ENCODE measurements around the gene BCAS3.

DNA sequence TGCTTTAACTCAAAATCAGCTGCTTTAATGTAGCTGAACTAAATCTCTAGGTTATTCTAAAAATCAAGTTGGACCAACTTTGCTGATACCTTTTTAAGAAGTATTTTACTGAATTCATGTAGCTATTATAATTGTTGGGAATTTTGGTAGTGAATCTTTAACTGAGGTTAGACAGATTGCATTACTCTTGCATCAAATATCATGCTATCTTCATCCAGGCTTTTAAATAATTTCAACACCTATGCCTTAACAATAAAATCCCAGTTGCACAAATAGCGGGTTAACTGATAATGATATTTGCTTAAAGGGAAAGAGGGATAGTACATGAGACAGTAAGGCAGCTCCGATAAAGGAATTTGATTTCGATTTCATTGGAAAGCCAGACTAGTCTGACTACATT, 480.7 kb downstream of the BCAS3 start:
- TF ChIP-seq, protein P1, sequence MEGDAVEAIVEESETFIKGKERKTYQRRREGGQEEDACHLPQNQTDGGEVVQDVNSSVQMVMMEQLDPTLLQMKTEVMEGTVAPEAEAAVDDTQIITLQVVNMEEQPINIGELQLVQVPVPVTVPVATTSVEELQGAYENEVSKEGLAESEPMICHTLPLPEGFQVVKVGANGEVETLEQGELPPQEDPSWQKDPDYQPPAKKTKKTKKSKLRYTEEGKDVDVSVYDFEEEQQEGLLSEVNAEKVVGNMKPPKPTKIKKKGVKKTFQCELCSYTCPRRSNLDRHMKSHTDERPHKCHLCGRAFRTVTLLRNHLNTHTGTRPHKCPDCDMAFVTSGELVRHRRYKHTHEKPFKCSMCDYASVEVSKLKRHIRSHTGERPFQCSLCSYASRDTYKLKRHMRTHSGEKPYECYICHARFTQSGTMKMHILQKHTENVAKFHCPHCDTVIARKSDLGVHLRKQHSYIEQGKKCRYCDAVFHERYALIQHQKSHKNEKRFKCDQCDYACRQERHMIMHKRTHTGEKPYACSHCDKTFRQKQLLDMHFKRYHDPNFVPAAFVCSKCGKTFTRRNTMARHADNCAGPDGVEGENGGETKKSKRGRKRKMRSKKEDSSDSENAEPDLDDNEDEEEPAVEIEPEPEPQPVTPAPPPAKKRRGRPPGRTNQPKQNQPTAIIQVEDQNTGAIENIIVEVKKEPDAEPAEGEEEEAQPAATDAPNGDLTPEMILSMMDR (IDR thresholded peaks at IDR 0.05) = no peak
- TF ChIP-seq EZH2 (IDR thresholded peaks at IDR 0.05; ENCODE audit: borderline replicate concordance, insufficient read depth, low read depth, low read length, poor library complexity, severe bottlenecking) = no peak
